Activated CD4-positive, alpha-beta T cell treated with anti-CD3 and anti-CD28 coated beads for 36 hours (primary cell): ENCODE data around the gene MCMBP. TPM values are rescaled to one million over a fixed set of nuclear protein-coding genes. Genes with fewer than 3 reads are reported as not detected.
A peak's percentile ranks its signal among the peaks of the same experiment; 100 is the strongest.
"Not testable (repeated sequence)": the region's sequence is repeated elsewhere in the genome, so short reads cannot be mapped to it uniquely, and the experiment has no call there.

Source experiments
- ATAC-seq: fragments of 200-7000 bp; cut with Tn5 transposase; one replicate; pipeline ENCODE4 v1.10.0; 2021; ENCODE audit warnings: mild to moderate bottlenecking, moderate library complexity
- CTCF ChIA-PET: fragments of 350-600 bp; sonication (Branson Sonifier 250); formaldehyde crosslinking; loops from one replicate; lab custom pipeline; 2021; ENCODE audit warnings: antibody characterized with exemption; lab: Charles Lee
- POLR2A ChIA-PET: fragments of 350-600 bp; sonication (Branson Sonifier 250); formaldehyde crosslinking; loops from one replicate; lab custom pipeline; 2021; ENCODE audit warnings: antibody characterized with exemption, inconsistent platforms; lab: Charles Lee
- DNase-seq: peaks from one replicate; pipeline ENCODE4 v3.0.0-alpha.2; 2020
- H3K27ac Mint-ChIP-seq: one replicate; pipeline ENCODE4 v1.8.0; 2021; ENCODE audit warnings: mixed read lengths
- H3K27me3 Mint-ChIP-seq: one replicate; pipeline ENCODE4 v1.8.0; 2021; ENCODE audit warnings: mixed read lengths
- H3K36me3 Mint-ChIP-seq: one replicate; pipeline ENCODE4 v1.8.0; 2021; ENCODE audit warnings: low read depth, mixed read lengths
- H3K4me1 Mint-ChIP-seq: one replicate; pipeline ENCODE4 v1.8.0; 2021; ENCODE audit warnings: mixed read lengths
- H3K4me3 Mint-ChIP-seq: one replicate; pipeline ENCODE4 v1.8.0; 2021; ENCODE audit warnings: mild to moderate bottlenecking, moderate library complexity, mixed read lengths
- H3K9me3 Mint-ChIP-seq: one replicate; pipeline ENCODE4 v1.8.0; 2021; ENCODE audit warnings: low read depth, mixed read lengths
- intact Hi-C, 2 experiments: fragments of 100-400 bp; cut with DNase I in 1 of 2; cut with micrococcal nuclease in 1 of 2; formaldehyde crosslinking; loops; one replicate each; pipeline versions ENCODE4 v1.14.2 to v1.15.1; 2022 to 2024; cut with DNase I, micrococcal nuclease
- total RNA-seq, 2 experiments: library from RNA; stranded (reverse); gene quantifications; one replicate each; pipeline ENCODE4 v1.2.3, GENCODE V29; 2021

Gene MCMBP
- total RNA-seq, 2 experiments from 2014 or later, result 90.6 to 94.8 TPM

GRCh38 chr10:119806334-119807130 lies 66.1 kb downstream of the MCMBP start:
- intact Hi-C loops, result no loop called here
- no peak overlapping the region for H3K4me3 Mint-ChIP-seq
- ChIA-PET POLR2A (no interaction called here), CTCF (interaction anchor here (1.7 kb wide), 1 partner anchor 14 kb away, joined by 3 read pairs; no protein-coding TSS in a partner anchor)
- H3K4me1 Mint-ChIP-seq, result peaks cover 11% of the 10 kb centered on the region
- no peaks in the 10 kb centered on the region for H3K27me3 Mint-ChIP-seq
- ATAC-seq, result no peak
- no peaks in the 10 kb centered on the region for H3K9me3 Mint-ChIP-seq
- H3K36me3 Mint-ChIP-seq, result peaks cover 14% of the 10 kb centered on the region
- H3K27ac Mint-ChIP-seq, result no peak overlapping the region
- DNase-seq, result no peak

GRCh38 chr10:119805702-119806230 lies 66.9 kb downstream of the MCMBP start:
- no peaks in the 10 kb centered on the region for H3K9me3 Mint-ChIP-seq
- peaks cover 15% of the 10 kb centered on the region for H3K4me1 Mint-ChIP-seq
- ATAC-seq (no peak), DNase-seq (no peak)
- H3K27me3 Mint-ChIP-seq, result no peaks in the 10 kb centered on the region
- ChIA-PET POLR2A (no interaction called here), CTCF (interaction anchor here (1.1 kb wide), 1 partner anchor 14 kb away, joined by 4 read pairs; no protein-coding TSS in a partner anchor)
- no peak overlapping the region for H3K4me3 Mint-ChIP-seq
- H3K27ac Mint-ChIP-seq, result no peak overlapping the region
- intact Hi-C loops, result no loop called here
- peaks cover 13% of the 10 kb centered on the region for H3K36me3 Mint-ChIP-seq

GRCh38 chr10:119803264-119803663 lies 69.4 kb downstream of the MCMBP start:
- ATAC-seq, result no peak
- no peak overlapping the region for H3K4me3 Mint-ChIP-seq
- no peaks in the 10 kb centered on the region for H3K27me3 Mint-ChIP-seq
- peaks cover 17% of the 10 kb centered on the region for H3K36me3 Mint-ChIP-seq
- peaks cover 14% of the 10 kb centered on the region for H3K4me1 Mint-ChIP-seq
- POLR2A ChIA-PET, result no interaction called here
- intact Hi-C loops, result no loop called here
- CTCF ChIA-PET, result interaction anchor here (0.8 to 1.7 kb wide), 7 partner anchors 8 to 120 kb away, joined by 3 to 7 read pairs (median 3); no protein-coding TSS in a partner anchor
- DNase-seq, result no peak
- H3K9me3 Mint-ChIP-seq, result no peaks in the 10 kb centered on the region
- H3K27ac Mint-ChIP-seq, result no peak overlapping the region

- H3K36me3 Mint-ChIP-seq, result peaks cover 17% of the 10 kb centered on the region
- POLR2A ChIA-PET, result interaction anchor here (0.6 to 0.7 kb wide), 2 partner anchors 11 to 284 kb away, joined by 3 to 4 read pairs; no protein-coding TSS in a partner anchor
- H3K9me3 Mint-ChIP-seq, result no peaks in the 10 kb centered on the region
- DNase-seq, result peak; percentile 14
- no peak overlapping the region for H3K27ac Mint-ChIP-seq
- intact Hi-C loops, result no loop called here
- H3K4me1 Mint-ChIP-seq, result peaks cover 10% of the 10 kb centered on the region
- CTCF ChIA-PET, result interaction anchor here (0.6 to 1.7 kb wide), 5 partner anchors 9 to 98 kb away, joined by 3 to 7 read pairs (median 4); no protein-coding TSS in a partner anchor
- H3K4me3 Mint-ChIP-seq, result no peak overlapping the region
- ATAC-seq, result peak; percentile 91
- H3K27me3 Mint-ChIP-seq, result no peaks in the 10 kb centered on the region
These were observed 70.6 kb downstream of the MCMBP start for GRCh38 chr10:119801998-119802538.

GRCh38 chr10:119801176-119801575 lies 71.5 kb downstream of the MCMBP start:
- CTCF ChIA-PET, result no interaction called here
- POLR2A ChIA-PET, result no interaction called here
- Mint-ChIP-seq H3K4me3 (no peak overlapping the region), H3K27ac (no peak overlapping the region), H3K4me1 (peaks cover 10% of the 10 kb centered on the region), H3K36me3 (peaks cover 19% of the 10 kb centered on the region), H3K9me3 (no peaks in the 10 kb centered on the region), H3K27me3 (no peaks in the 10 kb centered on the region)
- DNase-seq, result no peak
- ATAC-seq, result no peak
- intact Hi-C loops, result no loop called here

- ChIA-PET CTCF (interaction anchor here (0.6 kb wide), 1 partner anchor 116 kb away, joined by 3 read pairs; no protein-coding TSS in a partner anchor), POLR2A (no interaction called here)
- Mint-ChIP-seq H3K4me3 (no peak overlapping the region), H3K9me3 (no peaks in the 10 kb centered on the region), H3K36me3 (peaks cover 15% of the 10 kb centered on the region), H3K27me3 (no peaks in the 10 kb centered on the region), H3K4me1 (peaks cover 4% of the 10 kb centered on the region), H3K27ac (no peak overlapping the region)
- intact Hi-C loops, result no loop called here
- ATAC-seq (no peak), DNase-seq (no peak)
These were observed 76.6 kb downstream of the MCMBP start for GRCh38 chr10:119796039-119796438.

- H3K27ac Mint-ChIP-seq, H3K9me3 Mint-ChIP-seq, ATAC-seq, H3K4me1 Mint-ChIP-seq, DNase-seq, H3K4me3 Mint-ChIP-seq, H3K27me3 Mint-ChIP-seq, intact Hi-C loops, CTCF ChIA-PET, POLR2A ChIA-PET: not testable (repeated sequence)
- H3K36me3 Mint-ChIP-seq, result peaks cover 14% of the 10 kb centered on the region
These were observed 77.5 kb downstream of the MCMBP start for GRCh38 chr10:119795101-119795500.

- H3K9me3 Mint-ChIP-seq, result no peaks in the 10 kb centered on the region
- ATAC-seq (no peak), DNase-seq (no peak)
- H3K4me1 Mint-ChIP-seq, result peaks cover 31% of the 10 kb centered on the region
- no peak overlapping the region for H3K4me3 Mint-ChIP-seq
- ChIA-PET CTCF (interaction anchor here (1.4 kb wide), 1 partner anchor 73 kb away, joined by 5 read pairs; no protein-coding TSS in a partner anchor), POLR2A (no interaction called here)
- intact Hi-C loops, result no loop called here
- no peak overlapping the region for H3K27ac Mint-ChIP-seq
- H3K36me3 Mint-ChIP-seq, result no peaks in the 10 kb centered on the region
- H3K27me3 Mint-ChIP-seq, result no peaks in the 10 kb centered on the region
These were observed 86.4 kb downstream of the MCMBP start for GRCh38 chr10:119786117-119786769.

- peaks cover 30% of the 10 kb centered on the region for H3K4me1 Mint-ChIP-seq
- H3K4me3 Mint-ChIP-seq, result no peak overlapping the region
- POLR2A ChIA-PET, result no interaction called here
- H3K27me3 Mint-ChIP-seq, result no peaks in the 10 kb centered on the region
- peak; percentile 79 for ATAC-seq
- CTCF ChIA-PET, result interaction anchor here (1.4 kb wide), 1 partner anchor 75 kb away, joined by 5 read pairs; no protein-coding TSS in a partner anchor
- intact Hi-C loops, result no loop called here
- peak overlapping the region; percentile 1 for H3K27ac Mint-ChIP-seq
- no peaks in the 10 kb centered on the region for H3K9me3 Mint-ChIP-seq
- DNase-seq, result peak; percentile 11
- H3K36me3 Mint-ChIP-seq, result no peaks in the 10 kb centered on the region
These were observed 88.1 kb downstream of the MCMBP start for GRCh38 chr10:119784340-119785067.

- Mint-ChIP-seq H3K27ac (no peak overlapping the region), H3K27me3 (no peaks in the 10 kb centered on the region), H3K4me1 (peaks cover 33% of the 10 kb centered on the region), H3K36me3 (no peaks in the 10 kb centered on the region), H3K9me3 (no peaks in the 10 kb centered on the region), H3K4me3 (no peak overlapping the region)
- intact Hi-C loops, result no loop called here
- POLR2A ChIA-PET, result no interaction called here
- CTCF ChIA-PET, result interaction anchor here (1.4 kb wide), 1 partner anchor 76 kb away, joined by 5 read pairs; no protein-coding TSS in a partner anchor
- ATAC-seq, result no peak
- no peak for DNase-seq
These were observed 89.0 kb downstream of the MCMBP start for GRCh38 chr10:119783665-119784027.
